ENCODE data around the gene MYL9.

DNA sequence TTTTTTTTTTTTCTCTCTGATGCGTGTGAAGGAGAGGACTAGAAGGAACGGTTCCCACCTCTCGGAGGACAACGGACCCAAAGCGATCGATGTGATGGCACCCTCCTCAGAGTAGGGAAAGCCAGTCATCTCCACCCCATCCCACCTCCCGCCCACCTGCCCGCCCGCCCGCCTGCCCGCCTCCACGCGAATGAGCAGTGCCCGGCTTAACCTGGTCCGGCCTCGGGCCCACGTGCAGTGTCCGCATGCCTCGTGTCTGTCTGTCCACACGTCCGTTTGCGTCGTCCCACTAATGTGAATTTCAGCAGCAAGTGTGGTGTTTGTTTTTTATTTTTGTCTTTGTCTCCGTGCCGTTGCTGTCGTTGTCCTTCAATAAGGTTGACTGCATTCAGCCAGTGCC lies 42.1 kb upstream of the MYL9 start:
- TF ChIP-seq, protein P1, sequence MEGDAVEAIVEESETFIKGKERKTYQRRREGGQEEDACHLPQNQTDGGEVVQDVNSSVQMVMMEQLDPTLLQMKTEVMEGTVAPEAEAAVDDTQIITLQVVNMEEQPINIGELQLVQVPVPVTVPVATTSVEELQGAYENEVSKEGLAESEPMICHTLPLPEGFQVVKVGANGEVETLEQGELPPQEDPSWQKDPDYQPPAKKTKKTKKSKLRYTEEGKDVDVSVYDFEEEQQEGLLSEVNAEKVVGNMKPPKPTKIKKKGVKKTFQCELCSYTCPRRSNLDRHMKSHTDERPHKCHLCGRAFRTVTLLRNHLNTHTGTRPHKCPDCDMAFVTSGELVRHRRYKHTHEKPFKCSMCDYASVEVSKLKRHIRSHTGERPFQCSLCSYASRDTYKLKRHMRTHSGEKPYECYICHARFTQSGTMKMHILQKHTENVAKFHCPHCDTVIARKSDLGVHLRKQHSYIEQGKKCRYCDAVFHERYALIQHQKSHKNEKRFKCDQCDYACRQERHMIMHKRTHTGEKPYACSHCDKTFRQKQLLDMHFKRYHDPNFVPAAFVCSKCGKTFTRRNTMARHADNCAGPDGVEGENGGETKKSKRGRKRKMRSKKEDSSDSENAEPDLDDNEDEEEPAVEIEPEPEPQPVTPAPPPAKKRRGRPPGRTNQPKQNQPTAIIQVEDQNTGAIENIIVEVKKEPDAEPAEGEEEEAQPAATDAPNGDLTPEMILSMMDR (conservative IDR thresholded peaks at IDR 0.05 in 1 of 2, IDR thresholded peaks at IDR 0.05 in 1 of 2; ENCODE audit: low read depth in 1 of 2, low read length in 2 of 2): no peak
- no peak for TF ChIP-seq EZH2 (IDR thresholded peaks at IDR 0.05; ENCODE audit: low read length, missing control alignments)

Data from fibroblast of lung (primary cell).